GM18951 (cell line): ENCODE measurements around the gene MPPED1.

ENCODE experiments used
- POLR2A ChIP-seq: IDR thresholded peaks from 4 replicates; pipeline ENCODE4 v1.6.1; 2011; ENCODE audit warnings: mild to moderate bottlenecking; ENCODE audit not compliant: insufficient read length, insufficient read depth; ENCODE audit errors: extremely low read depth
- in situ Hi-C: fragments of 300-500 bp; cut with MboI; formaldehyde crosslinking; loops from one replicate; pipeline ENCODE4 v1.12.0; 2022; ENCODE audit warnings: low sequenced_read_pairs, mixed read lengths, inconsistent platforms; ENCODE audit not compliant: unreplicated experiment

MPPED1 gene

DNA sequence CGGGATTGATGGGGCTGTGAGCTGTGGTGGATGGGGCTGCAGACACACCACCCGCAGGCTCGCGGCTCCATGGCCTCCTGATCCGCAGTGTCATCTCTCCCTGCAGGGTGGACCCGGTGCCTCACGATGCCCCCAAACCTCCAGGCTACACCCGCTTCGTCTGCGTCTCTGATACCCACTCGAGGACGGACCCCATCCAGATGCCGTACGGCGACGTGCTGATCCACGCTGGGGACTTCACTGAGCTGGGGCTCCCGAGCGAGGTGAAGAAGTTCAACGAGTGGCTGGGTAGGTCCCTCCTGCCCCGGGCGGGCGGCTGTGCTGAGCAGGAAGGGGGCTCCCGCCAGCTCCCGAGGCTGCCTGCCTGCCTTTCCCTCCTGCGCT, 23.1 kb downstream of the MPPED1 start:
- in situ Hi-C loops = no loop called here
- TF ChIP-seq POLR2A = no peak

DNA sequence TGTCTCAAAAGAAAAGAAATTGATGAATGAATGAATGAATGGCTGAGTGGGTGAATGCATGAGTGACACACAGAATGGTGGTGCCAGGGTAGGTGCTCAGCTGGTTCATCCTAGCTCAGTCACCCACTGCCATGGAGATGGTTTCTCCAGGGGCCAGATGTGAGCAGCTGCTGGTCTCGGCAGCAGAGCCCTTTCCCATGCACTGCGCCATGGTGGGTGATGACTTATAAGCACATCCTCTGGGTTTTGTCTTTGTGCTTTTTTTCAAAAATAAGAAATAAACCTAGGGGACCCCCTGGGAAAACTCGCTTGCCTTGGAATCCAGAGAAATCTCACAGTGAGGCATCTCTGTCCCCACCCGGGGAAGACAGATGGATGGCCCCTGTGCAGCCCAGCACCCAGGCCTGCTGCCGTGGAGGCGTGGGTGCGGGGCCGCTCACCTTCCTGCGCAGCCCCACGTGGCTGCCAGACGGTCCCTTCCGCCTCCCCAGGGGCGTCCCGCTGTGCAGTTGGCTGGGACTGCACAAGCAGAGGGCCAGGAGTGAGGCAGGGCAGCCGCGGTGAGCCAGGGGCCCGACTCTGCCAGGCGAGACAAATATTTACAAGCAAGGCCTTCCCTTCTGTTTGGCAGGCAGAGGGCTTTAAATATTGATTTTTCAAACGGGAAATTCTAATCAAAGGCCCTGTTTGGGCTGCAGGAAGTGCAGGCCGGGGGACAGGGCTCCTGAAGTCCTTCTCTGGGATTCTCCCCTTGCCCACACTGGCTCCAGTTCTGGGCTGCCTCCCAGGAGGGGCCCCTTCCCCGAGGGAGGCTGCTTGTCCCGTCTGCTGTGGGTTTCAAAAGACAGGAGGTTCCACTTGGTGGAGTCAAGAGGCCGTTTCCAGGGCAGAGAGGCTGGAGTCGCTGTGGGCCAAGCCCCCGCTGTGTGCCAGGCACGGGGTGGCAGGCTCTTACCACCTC, 24.3 kb downstream of the MPPED1 start:
- in situ Hi-C loops = no loop called here

DNA sequence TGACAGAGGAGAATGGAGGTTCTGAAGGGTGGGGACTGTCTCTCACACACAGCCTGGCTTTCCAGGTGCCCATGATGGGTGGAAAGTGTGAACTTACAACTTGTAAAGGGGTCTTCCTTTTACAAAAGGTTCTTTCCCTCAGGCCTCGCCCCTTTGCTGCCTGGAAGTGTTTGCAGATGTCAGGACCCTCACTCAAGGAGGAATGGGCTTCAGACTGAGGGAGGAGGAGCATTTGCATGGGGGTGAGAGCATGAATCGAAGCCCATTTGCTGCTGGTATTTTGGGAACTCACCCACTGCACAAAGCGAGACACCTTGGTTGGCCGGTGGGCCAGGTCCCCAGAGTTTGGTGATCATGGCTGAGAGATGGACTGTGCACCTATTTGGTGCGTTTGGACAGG, 25.1 kb downstream of the MPPED1 start:
- no peak for TF ChIP-seq POLR2A
- in situ Hi-C loops = no loop called here

More for the DNA sequence above, 24.3 kb downstream of the MPPED1 start:
- TF ChIP-seq POLR2A = no peak

DNA sequence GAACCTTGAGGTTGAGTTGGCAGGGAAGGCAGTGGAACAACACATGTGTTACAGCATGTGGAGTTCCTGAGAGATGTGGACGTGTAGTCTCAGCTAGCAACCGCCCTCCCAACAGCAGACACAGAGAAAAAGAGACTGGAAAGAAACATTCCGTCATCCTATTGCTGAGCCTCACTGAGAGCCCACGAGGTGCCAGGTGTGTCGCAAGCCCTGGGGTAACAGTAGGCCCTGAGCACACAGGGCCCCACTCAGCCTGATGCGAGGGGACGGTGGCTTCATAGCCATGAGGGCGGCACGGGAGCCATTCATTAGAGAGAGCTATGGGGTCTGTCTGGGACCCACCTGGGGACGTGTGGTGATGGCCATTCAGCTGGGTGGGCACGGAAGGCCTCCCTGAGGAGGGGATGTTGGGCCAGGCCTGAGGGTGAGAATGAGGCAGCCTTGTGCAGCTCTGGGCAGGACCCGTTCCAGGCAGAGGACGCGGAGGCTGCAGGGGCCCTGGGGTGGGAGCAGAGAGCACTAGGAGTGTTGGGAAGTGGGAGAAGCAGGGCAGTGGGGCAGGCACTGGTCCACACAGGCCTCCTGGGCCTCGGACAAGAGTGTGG, 26.2 kb downstream of the MPPED1 start:
- in situ Hi-C loops = no loop called here
- TF ChIP-seq POLR2A = no peak

DNA sequence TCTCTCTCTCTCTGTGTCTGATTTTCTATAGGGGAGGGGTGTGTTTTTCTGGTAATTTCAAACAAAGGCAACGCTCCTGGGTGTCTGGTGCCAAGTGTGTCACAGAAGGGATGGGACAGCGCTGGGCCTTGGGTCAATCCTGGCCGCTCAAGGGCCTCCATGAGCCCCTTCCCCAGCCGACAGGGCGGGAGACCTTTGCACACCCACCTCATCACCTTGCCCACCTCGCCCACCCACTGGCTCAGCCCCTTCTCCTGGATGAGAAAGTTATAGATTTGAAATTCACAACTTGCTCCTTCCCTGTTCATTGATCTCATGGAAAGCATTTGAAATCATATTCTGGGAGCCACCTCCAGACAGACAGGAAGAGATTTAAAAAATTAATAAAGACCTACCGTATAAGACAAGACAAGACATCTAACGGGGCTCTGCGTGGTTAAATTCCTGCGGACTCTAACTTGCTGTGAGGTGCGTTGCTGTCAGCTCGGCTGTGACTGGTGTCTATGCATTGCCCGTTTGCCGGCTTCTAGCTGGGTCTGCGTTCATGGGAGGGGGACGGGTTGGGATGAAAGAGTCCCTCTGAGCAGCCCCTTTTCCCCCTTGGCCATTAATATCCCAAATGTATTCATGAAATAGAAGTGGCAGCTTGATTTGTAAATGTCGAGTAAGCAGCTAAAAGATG, 27.0 kb downstream of the MPPED1 start:
- in situ Hi-C loops = no loop called here
- no peak for TF ChIP-seq POLR2A

DNA sequence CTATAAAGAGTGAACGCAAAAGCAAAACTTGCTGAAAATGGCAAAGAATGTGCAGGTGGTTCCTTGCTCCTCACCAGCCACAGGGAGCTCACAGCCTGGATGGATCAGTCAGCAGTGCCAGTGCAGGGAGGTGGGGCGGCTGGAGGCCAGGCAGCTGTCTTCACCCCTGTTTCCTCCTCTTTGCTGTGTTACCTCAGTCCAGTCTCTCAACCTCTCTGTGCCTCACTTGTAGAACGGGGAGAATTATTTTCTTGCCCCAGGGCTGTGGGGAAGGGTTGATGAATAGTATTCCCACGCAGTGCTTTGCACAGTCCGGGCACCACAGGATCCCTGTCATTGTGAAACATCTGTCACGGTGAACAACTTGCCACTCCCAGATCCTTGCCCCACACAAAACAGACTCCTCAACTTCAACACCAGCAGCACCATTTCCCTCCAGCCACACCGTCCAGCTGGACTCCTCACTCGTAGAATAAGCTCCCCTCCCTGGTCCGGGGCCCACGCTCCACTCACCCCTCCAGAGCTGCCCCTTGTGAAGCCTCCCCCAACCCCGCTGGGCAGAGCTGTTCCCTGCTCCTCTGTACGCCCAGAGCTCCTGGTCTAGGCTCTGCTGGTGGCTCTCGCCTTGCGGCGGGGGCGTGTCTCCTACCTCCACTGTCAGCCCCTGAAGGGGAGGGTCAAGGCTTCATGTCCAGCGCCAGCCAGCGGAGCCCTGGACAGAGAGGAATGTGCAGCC, 27.7 kb downstream of the MPPED1 start:
- TF ChIP-seq POLR2A = no peak
- in situ Hi-C loops = no loop called here

DNA sequence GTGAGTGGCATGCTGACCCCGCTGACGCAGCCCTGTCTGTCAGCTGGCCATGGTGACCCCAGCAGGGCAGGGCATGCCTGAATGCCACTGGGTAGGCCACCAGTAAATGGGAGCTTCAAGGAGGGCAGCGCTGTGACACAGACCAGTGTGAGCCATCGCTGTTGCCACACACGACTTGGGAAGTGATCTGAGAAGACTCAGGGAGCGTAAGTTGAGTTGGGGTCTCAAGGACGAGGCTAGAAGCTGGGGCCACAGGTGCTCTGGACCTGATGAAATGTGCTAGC, 28.2 kb downstream of the MPPED1 start:
- no peak for TF ChIP-seq POLR2A
- in situ Hi-C loops = no loop called here

DNA sequence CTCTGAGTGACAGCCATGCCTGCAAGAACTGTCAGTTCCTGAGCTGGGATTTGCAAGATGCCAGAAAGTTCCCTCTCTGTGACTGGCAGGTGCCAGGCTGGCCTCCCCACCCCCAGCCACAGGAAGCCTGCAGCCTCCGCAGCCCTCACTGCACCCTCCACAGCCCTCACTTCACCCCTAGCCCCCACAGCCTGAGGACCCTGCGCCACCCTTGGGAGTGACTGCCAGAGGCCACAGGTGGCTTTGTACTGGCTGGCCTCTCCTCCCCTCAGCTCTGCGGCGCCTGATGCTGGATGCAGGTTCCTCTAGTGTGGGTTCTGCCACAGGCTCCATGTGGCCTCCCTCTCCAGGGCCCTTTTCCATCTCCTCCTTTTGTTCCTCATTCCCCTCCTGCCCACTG, 28.7 kb downstream of the MPPED1 start:
- TF ChIP-seq POLR2A = no peak
- in situ Hi-C loops = no loop called here

DNA sequence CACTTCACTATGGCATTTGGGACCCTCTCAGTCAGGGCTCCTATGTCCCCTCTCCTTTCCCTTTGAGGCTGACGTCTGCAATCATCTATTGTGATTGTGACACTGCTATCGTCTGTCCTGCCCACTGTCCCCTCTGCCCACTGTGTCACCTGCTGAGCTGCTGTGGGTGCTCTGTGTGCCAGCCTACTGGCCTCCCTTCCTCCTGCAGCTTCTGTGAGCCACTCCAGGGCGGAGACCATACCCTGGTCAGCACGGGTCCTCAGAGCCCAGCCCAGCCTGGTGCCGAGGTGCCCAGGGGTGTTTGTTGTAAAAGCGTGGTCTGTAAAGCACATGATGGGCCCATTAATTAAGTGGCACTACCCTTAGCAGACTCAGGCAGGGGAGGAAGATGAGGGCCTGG, 29.4 kb downstream of the MPPED1 start:
- no peak for TF ChIP-seq POLR2A
- in situ Hi-C loops = no loop called here

DNA sequence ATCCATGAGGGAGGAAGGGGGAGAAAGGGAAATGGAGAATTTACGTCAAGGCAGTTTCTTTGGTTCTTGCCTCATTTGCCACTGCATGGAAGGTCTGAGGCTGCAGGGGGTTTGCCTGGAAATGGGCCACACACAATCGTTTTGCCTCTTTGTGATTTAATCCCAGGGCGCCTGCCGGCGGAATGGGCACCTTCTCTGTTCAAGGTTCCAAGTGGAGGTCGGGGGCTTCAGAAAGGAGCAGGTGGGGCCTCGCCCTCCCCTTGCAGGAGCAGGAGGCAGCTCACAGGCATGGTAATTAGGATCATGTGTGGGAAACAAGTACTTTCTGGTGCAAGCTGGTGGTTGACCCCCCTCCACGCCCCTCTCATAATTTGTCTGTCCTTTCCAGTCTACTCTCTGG, 29.9 kb downstream of the MPPED1 start:
- in situ Hi-C loops = no loop called here
- no peak for TF ChIP-seq POLR2A

DNA sequence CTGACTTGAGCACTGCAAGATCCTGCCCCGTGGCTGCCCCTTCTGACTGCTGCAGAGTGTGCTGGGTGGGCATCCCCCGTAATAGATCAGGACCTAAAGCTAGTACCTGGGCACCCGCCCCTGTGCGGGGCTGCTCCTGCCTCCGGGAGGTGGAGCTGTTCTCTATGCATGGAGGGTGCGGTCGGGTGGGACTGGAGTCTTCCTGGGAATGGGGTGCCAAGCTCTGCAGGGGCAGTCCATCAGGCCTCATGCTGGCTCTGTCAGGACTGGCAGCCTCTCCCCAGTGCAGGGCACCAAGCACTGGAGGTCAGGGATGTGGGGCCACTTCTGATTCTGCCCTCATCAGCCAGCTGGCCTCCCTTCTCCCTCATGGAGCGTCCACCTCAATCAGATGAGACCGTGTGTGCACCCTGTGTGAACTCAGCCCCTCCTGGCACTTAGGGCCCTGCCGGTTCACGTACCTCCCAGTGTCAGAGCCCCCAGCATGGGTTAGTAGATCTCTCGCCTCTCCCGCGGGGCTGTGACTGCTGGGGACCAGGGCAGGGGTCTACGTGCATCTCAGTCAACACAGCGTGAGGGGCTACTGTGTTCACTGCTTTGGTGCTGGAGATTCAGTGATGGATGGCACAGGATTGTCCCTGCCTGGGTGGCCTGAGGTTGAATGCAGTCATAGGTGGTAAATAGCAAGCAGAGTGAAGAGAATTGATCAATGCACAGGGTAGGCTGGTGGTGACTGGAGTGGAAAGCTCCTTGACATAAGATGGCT, 30.8 kb downstream of the MPPED1 start:
- in situ Hi-C loops = no loop called here
- TF ChIP-seq POLR2A = no peak

DNA sequence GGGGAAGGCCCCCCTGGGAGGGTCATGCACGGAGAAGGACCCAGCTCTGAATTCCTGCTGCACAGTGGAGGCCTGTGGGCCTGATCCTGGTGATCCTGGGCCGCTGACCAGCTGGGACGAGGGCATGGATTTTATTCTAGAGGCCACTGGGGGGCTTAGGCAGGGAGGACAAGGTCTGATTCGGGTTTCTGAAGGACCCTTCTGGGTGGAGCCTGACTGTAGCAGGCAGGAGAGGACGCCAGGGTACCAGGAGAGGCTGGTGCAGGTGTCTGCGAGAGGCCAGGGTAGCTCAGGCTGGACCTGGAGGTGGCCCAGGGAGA, 31.3 kb downstream of the MPPED1 start:
- in situ Hi-C loops = no loop called here
- TF ChIP-seq POLR2A = no peak
